IPS-11a (cell line): Measurements from ENCODE around the gene SSX5.
"Not testable (repeated sequence)": the region's sequence is repeated elsewhere in the genome, so short reads cannot be mapped to it uniquely, and the experiment has no call there.

Experiments
- H3K4me3 ChIP-seq: one replicate; pipeline ENCODE4 v1.5.1; 2013; ENCODE audit warnings: low read depth, low read length, control low read depth

SSX5 gene

GRCh38 chrX:48196745-48197201 lies at the start of gene SSX5:
Gene SSX5 (minus strand): TSS chrX:48196795. CDS start chrX:48195358, 1,437 bp downstream.
- H3K4me3 ChIP-seq = no peak within 1 kb of the TSS

GRCh38 chrX:48224196-48224595 lies 27.6 kb upstream of the SSX5 start:
- H3K4me3 ChIP-seq = not testable (repeated sequence)

- not testable (repeated sequence) for H3K4me3 ChIP-seq
Measured at GRCh38 chrX:48214341-48214740, 17.7 kb upstream of the SSX5 start.

GRCh38 chrX:48190024-48190423 lies 6.6 kb downstream of the SSX5 start:
- not testable (repeated sequence) for H3K4me3 ChIP-seq

- H3K4me3 ChIP-seq = not testable (repeated sequence)
Measured at GRCh38 chrX:48181882-48182281, 14.7 kb downstream of the SSX5 start.

- H3K4me3 ChIP-seq = no peak overlapping the region
Measured at GRCh38 chrX:48180811-48181210, 15.8 kb downstream of the SSX5 start.

- no peak overlapping the region for H3K4me3 ChIP-seq
Measured at GRCh38 chrX:48179691-48180090, 16.9 kb downstream of the SSX5 start.

- not testable (repeated sequence) for H3K4me3 ChIP-seq
Measured at GRCh38 chrX:48166322-48166721, 30.3 kb downstream of the SSX5 start.

- H3K4me3 ChIP-seq = no peak overlapping the region
Measured at GRCh38 chrX:48165241-48165640, 31.4 kb downstream of the SSX5 start.

- H3K4me3 ChIP-seq = no peak overlapping the region
Measured at GRCh38 chrX:48156014-48156413, 40.6 kb downstream of the SSX5 start.

- H3K4me3 ChIP-seq = no peak overlapping the region
Measured at GRCh38 chrX:48154796-48155195, 41.8 kb downstream of the SSX5 start.

- H3K4me3 ChIP-seq = no peak overlapping the region
Measured at GRCh38 chrX:48153769-48154168, 42.8 kb downstream of the SSX5 start.

- not testable (repeated sequence) for H3K4me3 ChIP-seq
Measured at GRCh38 chrX:48142697-48143096, 53.9 kb downstream of the SSX5 start.

GRCh38 chrX:48141810-48142508 lies 54.6 kb downstream of the SSX5 start:
- H3K4me3 ChIP-seq = not testable (repeated sequence)

- H3K4me3 ChIP-seq = not testable (repeated sequence)
Measured at GRCh38 chrX:48139076-48139475, 57.5 kb downstream of the SSX5 start.
